GM19238 (cell line): Measurements from ENCODE around the gene RAX2.
"Not testable (repeated sequence)": the region's sequence is repeated elsewhere in the genome, so short reads cannot be mapped to it uniquely, and the experiment has no call there.

Experiments
- DNase-seq: peaks from one replicate; pipeline ENCODE4 v3.0.0; 2011; ENCODE audit warnings: low spot score; ENCODE audit not compliant: insufficient read length

RAX2 gene

DNA sequence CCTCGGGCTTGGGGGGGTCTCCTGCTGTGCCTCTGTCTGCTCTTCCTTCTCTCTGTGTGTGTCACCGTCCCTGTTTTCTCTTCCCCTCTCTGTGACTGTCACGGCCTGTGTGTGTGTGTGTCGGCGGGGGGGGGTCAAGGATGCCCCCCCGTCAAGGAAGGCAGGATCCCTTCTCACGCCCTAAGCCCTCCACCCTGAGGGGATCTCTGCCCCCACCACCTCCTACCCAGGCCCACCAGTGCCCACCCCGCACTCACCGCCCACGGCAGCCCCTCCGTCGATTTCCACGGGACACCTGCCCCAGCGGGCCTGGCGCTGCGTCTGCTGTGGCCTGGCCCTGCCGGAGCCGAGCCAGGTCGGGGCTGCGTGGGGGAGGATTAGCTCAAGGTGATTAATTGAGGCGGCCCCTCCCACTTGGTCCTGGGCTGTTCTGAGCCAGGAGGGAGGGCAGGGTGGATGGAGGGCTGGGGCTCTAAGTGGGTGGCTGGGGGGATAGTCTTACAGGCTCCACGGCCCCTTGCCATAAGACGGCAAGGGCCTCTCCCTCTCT lies at the start of gene RAX2:
RAX2 (minus strand) TSS at position 323 of the 550 bp plus-strand sequence. CDS start 486 bp downstream, outside the sequence.
- no peak for DNase-seq

DNA sequence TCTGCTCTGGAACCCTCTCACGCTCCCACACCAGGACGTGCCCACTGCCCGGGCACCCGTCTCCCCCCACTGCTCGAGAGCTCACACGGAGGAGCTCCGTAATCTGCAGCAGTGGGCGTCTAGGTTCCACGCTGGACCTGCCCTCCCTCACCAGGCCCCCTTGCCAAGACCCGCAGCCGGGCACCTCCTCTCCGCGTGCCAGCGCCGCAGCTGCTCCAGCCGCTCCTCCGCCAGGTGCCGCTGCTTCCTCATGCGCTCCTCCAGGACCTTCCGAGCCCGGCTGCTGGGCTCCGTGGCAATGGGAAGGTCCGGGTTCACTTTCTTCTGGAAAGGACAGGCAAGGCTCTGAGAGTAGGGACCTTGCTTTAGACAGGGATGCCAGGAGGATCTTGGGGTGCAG lies 49.1 kb upstream of the RAX2 start:
- DNase-seq: no peak

- DNase-seq: no peak
Measured at GRCh38 chr19:3819989-3820388, 48.0 kb upstream of the RAX2 start.

DNA sequence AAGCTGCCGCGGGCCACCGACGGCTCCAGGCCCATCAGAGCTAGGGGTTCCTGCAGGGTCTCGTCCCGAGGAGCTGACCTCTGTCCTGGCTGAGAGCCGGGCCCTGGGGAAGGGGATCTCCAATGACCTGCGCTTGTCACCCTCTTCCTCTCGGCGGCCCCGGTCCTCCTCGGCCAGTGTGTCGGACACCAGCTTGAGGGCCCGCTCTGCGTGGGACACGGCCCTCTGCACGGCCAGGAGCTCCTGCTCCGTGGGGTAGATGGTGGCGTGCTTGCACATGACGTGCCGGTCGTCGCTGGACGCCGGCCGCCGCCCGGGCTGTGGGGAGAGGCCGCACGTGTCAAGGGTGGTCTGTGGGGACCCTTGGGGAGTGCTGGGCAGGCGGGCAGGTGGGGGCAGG lies 46.9 kb upstream of the RAX2 start:
- DNase-seq: no peak

DNA sequence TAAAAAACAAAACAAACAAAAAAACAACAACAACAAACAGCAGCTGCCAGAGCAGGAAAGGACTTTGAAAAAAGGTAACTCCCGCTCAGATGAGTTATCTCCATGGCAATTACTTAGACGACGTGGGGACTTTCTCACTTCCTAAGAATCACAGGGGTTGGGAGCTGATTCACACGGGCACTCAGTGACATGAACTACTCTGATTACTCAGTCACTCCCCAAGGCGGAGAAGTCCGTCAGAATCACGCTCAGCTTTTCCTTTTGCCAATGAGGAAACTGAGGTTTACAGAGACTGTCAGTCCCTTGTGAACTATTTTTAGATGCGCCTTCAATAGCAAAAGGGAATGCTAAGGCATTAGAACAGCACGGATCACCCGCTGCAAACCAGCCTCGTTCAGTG lies 46.4 kb upstream of the RAX2 start:
- no peak for DNase-seq

- no peak for DNase-seq
Measured at GRCh38 chr19:3817761-3818160, 45.7 kb upstream of the RAX2 start.

DNA sequence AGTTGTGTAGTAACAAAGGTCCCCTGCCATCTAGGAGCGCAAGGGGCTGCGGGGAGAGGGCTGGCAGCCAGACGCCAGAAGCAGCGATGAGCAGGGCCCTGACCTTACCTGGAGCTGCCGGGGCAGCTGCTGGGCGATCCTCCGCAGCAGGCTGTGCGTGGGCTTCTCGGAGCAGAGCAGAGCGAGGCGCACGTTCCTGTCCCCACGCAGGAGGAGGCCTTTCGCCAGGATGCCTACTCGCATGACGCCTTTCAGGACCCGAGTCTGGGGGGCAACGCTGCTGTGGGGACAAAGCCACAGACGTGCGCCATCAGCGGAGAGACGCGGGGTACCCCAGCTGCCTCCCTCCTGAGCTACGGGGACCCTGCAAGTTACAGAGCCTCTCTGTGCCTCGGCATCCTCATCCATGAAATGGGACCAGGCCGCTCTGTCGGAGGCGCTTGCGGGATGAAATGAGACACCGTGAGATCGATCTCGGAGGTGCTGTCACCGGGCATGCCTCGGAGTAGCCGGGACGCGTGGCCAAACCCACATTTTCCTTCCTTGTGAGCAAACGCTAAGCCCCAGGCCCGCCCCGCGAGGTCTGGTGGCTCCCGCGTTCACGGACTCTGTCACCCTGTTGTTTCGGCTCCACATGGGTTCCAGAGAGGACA lies 44.7 kb upstream of the RAX2 start:
- no peak for DNase-seq

GRCh38 chr19:3816148-3816547 lies 44.1 kb upstream of the RAX2 start:
- not testable (repeated sequence) for DNase-seq

GRCh38 chr19:3814648-3815047 lies 42.6 kb upstream of the RAX2 start:
- no peak for DNase-seq

- DNase-seq: no peak
Measured at GRCh38 chr19:3813473-3814392, 41.7 kb upstream of the RAX2 start.

GRCh38 chr19:3810708-3811355 lies 38.8 kb upstream of the RAX2 start:
- no peak for DNase-seq

GRCh38 chr19:3809881-3810707 lies 38.1 kb upstream of the RAX2 start:
- DNase-seq: no peak

GRCh38 chr19:3808420-3809143 lies 36.6 kb upstream of the RAX2 start:
- DNase-seq: no peak

DNA sequence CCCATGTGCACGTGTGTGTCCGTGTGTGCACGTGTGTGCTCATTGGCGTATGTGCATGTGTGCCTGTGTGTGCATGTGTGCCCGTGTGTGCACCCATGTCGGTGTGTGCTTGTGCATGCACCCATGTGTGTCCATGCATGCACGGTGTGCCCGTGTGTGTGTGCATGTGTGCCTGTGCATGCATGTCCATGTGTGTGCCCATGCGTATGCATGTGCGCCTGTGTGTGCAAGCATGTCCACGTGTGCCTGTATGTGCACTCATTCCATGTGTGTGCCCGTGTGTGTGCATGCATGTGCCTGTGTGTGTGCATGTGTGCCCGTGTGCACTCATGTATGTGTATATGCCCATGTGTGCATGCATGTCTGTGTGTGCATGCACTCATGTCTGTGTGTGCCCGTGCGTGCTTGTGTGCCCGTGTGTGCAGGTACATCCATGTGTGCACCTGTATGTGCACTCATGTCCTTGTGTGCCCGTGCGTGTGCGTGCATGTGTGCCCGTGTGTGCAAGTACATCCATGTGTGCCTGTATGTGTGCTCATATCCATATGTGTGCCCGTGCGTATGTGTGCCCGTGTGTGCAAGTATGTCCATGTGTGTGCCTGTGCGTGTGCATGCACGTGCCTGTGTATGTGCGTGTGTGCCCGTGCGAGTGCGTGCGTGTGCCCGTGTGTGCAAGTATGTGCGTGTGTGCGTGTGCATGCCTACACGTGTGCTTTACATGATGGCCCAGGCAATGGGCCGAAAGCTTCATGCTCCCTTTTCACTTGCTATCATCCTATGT lies 35.7 kb upstream of the RAX2 start:
- DNase-seq: no peak

- no peak for DNase-seq
Measured at GRCh38 chr19:3807131-3807480, 35.1 kb upstream of the RAX2 start.

DNA sequence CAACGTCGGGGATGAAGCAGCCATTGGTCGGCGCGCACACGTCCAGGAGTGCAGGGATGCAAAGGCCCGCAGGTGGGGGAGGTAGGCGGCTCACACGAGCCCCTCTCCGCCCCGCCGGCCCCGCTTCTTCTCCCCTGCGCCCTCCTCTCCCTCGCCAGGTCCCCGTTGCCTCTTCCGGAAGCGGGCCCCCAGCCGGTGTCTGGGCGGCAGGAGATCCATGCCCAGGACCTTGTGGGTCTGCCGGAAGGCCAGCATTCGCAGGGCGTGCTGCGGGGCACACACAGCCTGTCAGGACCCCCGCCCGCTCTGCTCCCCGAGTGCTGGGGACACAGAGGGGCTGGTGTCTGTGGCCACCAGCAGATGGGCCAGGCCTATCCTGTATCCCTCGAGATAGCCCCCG lies 33.8 kb upstream of the RAX2 start:
- no peak for DNase-seq

- no peak for DNase-seq
Measured at GRCh38 chr19:3804429-3804828, 32.4 kb upstream of the RAX2 start.

DNA sequence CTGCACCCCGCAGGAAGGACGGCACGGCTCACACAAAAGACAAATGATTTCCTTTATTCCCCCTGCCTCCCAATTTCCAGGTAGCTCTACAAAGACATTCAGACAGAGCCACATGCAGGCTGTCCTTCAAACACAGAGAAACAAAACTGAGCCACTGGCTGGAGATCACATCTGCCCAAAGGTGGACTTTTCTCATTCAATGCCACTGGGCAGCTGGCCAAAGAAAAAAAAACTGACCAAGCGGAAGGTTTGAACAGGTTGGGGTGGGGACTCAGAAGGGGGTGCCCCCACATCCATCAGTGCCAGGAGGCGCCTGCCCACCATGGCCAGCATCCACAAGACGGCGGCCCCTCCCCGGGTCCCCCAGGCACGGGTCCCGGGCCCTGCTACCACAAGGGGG lies 32.0 kb upstream of the RAX2 start:
- no peak for DNase-seq

DNA sequence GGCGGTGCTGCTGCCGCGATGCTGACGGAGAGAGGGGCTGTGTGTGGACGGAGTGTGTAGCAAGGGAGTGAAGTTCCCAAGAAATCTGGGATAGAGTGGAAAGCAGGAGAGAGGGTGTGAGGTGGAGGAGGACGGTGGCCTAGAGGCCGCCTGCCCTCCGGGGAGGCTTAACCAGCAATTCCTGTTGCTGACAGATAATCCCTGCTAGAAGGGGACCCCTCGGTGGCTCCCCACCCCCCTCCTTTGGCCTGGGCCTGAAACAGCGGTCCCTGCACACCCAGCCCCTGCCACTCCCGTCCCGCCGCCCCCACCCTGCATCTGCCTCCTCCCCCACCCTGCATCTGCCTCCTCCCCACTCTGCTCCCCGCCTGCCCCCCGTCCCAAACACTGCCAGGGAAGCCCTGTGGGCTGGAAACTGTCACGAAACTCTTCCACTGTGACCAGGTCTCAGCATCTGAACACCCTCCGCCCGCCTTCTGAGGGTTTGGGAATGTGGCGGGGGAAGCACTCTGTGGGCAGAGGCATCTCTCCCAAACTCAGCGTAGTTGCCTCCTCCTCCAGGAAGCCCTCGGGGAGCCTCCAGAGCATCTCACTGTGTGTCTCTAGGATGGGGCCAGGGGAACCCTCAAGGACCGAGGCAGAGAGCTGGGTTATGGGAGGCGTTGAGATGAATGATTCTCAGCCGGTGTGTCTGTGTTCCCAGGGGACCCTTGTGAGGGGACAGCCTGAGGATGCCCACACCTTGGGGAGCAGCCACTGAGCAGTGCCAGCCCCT lies 31.3 kb upstream of the RAX2 start:
- DNase-seq: no peak
